ENCODE results near the gene HLA-E. TPM values are rescaled to one million over a fixed set of nuclear protein-coding genes. Genes with fewer than 3 reads are reported as not detected.

The HLA-E gene
- total RNA-seq: 100 to 1,000 TPM; 323 to 462 (median 387) TPM
- polyA plus RNA-seq: 100 to 1,000 TPM; 139 to 753 (median 181) TPM

DNA sequence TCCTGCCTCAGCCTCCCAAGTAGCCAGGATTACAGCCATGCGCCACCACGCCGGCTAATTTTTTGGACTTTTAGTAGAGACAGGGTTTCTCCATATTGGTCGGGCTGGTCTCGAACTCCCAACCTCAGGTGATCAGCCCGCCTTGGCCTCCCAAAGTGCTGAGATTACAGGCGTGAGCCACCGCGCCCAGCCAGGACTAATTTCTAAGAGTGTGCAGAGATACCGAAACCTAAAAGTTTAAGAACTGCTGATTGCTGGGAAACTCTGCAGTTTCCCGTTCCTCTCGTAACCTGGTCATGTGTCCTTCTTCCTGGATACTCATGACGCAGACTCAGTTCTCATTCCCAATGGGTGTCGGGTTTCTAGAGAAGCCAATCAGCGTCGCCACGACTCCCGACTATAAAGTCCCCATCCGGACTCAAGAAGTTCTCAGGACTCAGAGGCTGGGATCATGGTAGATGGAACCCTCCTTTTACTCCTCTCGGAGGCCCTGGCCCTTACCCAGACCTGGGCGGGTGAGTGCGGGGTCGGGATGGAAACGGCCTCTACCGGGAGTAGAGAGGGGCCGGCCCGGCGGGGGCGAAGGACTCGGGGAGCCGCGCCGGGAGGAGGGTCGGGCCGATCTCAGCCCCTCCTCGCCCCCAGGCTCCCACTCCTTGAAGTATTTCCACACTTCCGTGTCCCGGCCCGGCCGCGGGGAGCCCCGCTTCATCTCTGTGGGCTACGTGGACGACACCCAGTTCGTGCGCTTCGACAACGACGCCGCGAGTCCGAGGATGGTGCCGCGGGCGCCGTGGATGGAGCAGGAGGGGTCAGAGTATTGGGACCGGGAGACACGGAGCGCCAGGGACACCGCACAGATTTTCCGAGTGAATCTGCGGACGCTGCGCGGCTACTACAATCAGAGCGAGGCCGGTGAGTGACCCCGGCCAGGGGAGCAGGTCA is at the start of gene HLA-E:
Gene HLA-E, plus strand, starts transcription at position 429 of the 945 bp plus-strand sequence. Its CDS starts 23 bp downstream, at position 452.
- Histone ChIP-seq H3K4me1 (peaks cover 0 to 34% (median 26%) of the 10 kb centered on the region in 4 donors), H3K27ac (peak within 1 kb of the TSS; percentile 98 to 100 (median 100)), H3K9me3 (no peaks in the 10 kb centered on the region), H3K36me3 (peaks cover 26 to 42% (median 28%) of the 10 kb centered on the region in 4 donors), H3K4me3 (peak within 1 kb of the TSS; percentile 78 to 98 (median 90)), H3K27me3 (no peaks in the 10 kb centered on the region)
- peak in 2 of 4 donors; percentile 71 to 95 for TF ChIP-seq EP300 (IDR thresholded peaks at IDR 0.05)
- TF ChIP-seq POLR2A (IDR thresholded peaks at IDR 0.05): peak; percentile 98 to 99
- TF ChIP-seq POLR2AphosphoS5 (IDR thresholded peaks at IDR 0.05): peak; percentile 99 to 100 (median 100)
- TF ChIP-seq CTCF (IDR thresholded peaks at IDR 0.05): no peak
- intact Hi-C loops (cut with DNase I): loop anchor here (2.0 to 5.0 kb wide), 2 partner anchors 27 to 183 kb away; partner anchors contain the start of gene DHX16
- 5% methylated on average over 68 of the region's 68 CpGs for WGBS, 2 donors
- peak; percentile 99 for DNase-seq

GRCh38 chr6:30441171-30441570 is 48.1 kb upstream of the HLA-E start:
- no peak overlapping the region for H3K27ac ChIP-seq
- peaks cover 0 to 68% (median 25%) of the 10 kb centered on the region in 3 donors for H3K27me3 ChIP-seq
- H3K4me3 ChIP-seq: no peak overlapping the region
- H3K36me3 ChIP-seq: no peaks in the 10 kb centered on the region
- no peak for DNase-seq
- 62 to 70% methylated on average over 3 of the region's 3 CpGs for WGBS, 2 donors
- intact Hi-C loops (cut with DNase I): no loop called here
- H3K9me3 ChIP-seq: no peaks in the 10 kb centered on the region
- peaks cover 0 to 5% (median 0%) of the 10 kb centered on the region in 4 donors for H3K4me1 ChIP-seq
- TF ChIP-seq EP300 (IDR thresholded peaks at IDR 0.05) (no peak), POLR2AphosphoS5 (IDR thresholded peaks at IDR 0.05) (no peak), POLR2A (IDR thresholded peaks at IDR 0.05) (no peak), CTCF (IDR thresholded peaks at IDR 0.05) (no peak)

DNA sequence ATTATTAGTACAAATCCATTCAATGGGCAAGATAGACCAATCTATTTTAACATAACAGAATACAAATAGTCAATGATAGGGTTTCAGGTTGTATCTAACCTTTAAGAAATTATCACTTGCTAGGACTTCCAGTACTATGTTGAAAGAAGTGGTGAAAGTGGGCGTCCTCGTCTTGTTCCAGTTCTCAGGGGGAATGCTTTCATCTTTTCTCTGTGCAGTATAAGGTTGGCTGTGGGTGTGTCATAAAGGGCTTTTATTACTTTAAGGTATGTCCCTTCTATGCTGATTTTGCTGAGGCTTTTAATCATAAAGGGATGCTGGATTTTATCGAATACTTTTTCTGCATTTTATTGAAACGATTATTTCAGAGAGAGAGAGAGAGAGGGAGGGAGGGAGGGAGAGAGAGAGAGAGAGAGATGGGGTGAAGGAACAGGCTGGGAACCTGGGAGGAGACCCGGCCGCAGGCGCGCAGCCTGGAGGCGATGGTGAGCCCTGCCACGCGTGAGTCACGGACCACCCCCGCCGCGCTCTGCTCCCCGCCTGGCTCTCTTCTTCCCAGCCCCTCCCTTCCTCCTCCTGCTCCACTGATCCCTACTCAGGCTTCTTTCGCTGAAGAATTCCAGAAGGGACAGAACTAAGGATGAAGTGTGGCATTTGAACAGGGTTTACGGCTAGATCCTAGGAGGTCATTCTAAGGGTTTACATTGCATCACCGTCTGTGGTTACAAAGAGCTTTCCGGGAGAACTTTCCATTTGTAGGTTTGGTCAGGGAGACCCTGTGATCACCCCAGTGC is 45.5 kb upstream of the HLA-E start:
- H3K9me3 ChIP-seq: no peaks in the 10 kb centered on the region
- H3K27me3 ChIP-seq: peaks cover 0 to 95% (median 47%) of the 10 kb centered on the region in 3 donors
- no peak overlapping the region for H3K4me3 ChIP-seq
- peaks cover 0 to 5% (median 0%) of the 10 kb centered on the region in 4 donors for H3K4me1 ChIP-seq
- DNase-seq: no peak
- no peak overlapping the region for H3K27ac ChIP-seq
- intact Hi-C loops (cut with DNase I): no loop called here
- TF ChIP-seq EP300 (IDR thresholded peaks at IDR 0.05) (no peak), POLR2AphosphoS5 (IDR thresholded peaks at IDR 0.05) (no peak), CTCF (IDR thresholded peaks at IDR 0.05) (no peak), POLR2A (IDR thresholded peaks at IDR 0.05) (no peak)
- WGBS, 2 donors: 13 to 23% methylated on average over 20 of the region's 20 CpGs
- no peaks in the 10 kb centered on the region for H3K36me3 ChIP-seq

- H3K4me1 ChIP-seq: peaks cover 0 to 5% (median 0%) of the 10 kb centered on the region in 4 donors
- TF ChIP-seq CTCF (IDR thresholded peaks at IDR 0.05) (no peak), POLR2AphosphoS5 (IDR thresholded peaks at IDR 0.05) (no peak), POLR2A (IDR thresholded peaks at IDR 0.05) (no peak), EP300 (IDR thresholded peaks at IDR 0.05) (no peak)
- H3K27me3 ChIP-seq: peaks cover 0 to 97% (median 51%) of the 10 kb centered on the region in 3 donors
- H3K36me3 ChIP-seq: no peaks in the 10 kb centered on the region
- no peaks in the 10 kb centered on the region for H3K9me3 ChIP-seq
- intact Hi-C loops (cut with DNase I): no loop called here
- H3K27ac ChIP-seq: no peak overlapping the region
- WGBS, 2 donors: 47 to 73% methylated on average over 8 of the region's 8 CpGs
- H3K4me3 ChIP-seq: no peak overlapping the region
- no peak for DNase-seq
Measured at GRCh38 chr6:30444451-30444742, 44.9 kb upstream of the HLA-E start.

Data from sigmoid colon (tissue), 7 donors.